IMR-90 (cell line): ENCODE data around the gene PSG7. TPM values are rescaled to one million over a fixed set of nuclear protein-coding genes. Genes with fewer than 3 reads are reported as not detected.
"Not testable (repeated sequence)": the region's sequence is repeated elsewhere in the genome, so short reads cannot be mapped to it uniquely, and the experiment has no call there.

Source experiments
- ATAC-seq: fragments of 200-7000 bp; cut with Tn5 transposase; 2 replicates; pipeline ENCODE4 v1.9.1; 2020; ENCODE audit warnings: low read depth, mild to moderate bottlenecking, moderate library complexity
- BruUV-seq: library from RNA; stranded (reverse); fragments of 400-500 nt; replicated peaks from 2 replicates; lab custom pipeline; 2021; lab: Mats Ljungman, UMichigan
- CTCF ChIA-PET: fragments of 300-600 bp; formaldehyde crosslinking; extraction: SDS; loops from one replicate; lab custom pipeline; 2021; ENCODE audit warnings: antibody characterized with exemption; lab: Yijun Ruan, JAX
- POLR2A ChIA-PET: fragments of 300-600 bp; sonication (Branson Sonifier 250); formaldehyde crosslinking; loops from one replicate; lab custom pipeline; 2022; ENCODE audit warnings: antibody characterized with exemption; ENCODE audit not compliant: unreplicated experiment; lab: Charles Lee
- DNase-seq: peaks from one replicate; pipeline ENCODE4 v3.0.0; 2013
- H2AFZ ChIP-seq: replicated peaks from 2 replicates; pipeline ENCODE3; 2013; ENCODE audit warnings: low read length, mild to moderate bottlenecking; ENCODE audit not compliant: poor library complexity
- H2AK5ac ChIP-seq: 2 replicates; pipeline ENCODE4 v1.6.1; 2013; ENCODE audit warnings: low read depth, low read length, inconsistent platforms
- H2AK9ac ChIP-seq: replicated peaks from 2 replicates; pipeline ENCODE3; 2013; ENCODE audit warnings: mild to moderate bottlenecking, low read depth, low read length, moderate library complexity; ENCODE audit not compliant: poor library complexity
- H2BK120ac ChIP-seq: 2 replicates; pipeline ENCODE4 v1.6.1; 2013; ENCODE audit warnings: low read depth, low read length, inconsistent platforms
- H2BK15ac ChIP-seq: 3 replicates; pipeline ENCODE4 v1.6.1; 2013; ENCODE audit warnings: low read depth, low read length, inconsistent platforms
- H2BK20ac ChIP-seq: 2 replicates; pipeline ENCODE4 v1.6.1; 2013; ENCODE audit warnings: low read depth, mild to moderate bottlenecking, inconsistent platforms, low read length, moderate library complexity
- H2BK5ac ChIP-seq: 2 replicates; pipeline ENCODE4 v1.6.1; 2013; ENCODE audit warnings: mild to moderate bottlenecking, low read depth, low read length, inconsistent platforms; ENCODE audit not compliant: poor library complexity, severe bottlenecking
- H3K14ac ChIP-seq: replicated peaks from 2 replicates; pipeline ENCODE4 v1.6.1; 2013; ENCODE audit warnings: low read depth, low read length, inconsistent platforms
- H3K18ac ChIP-seq: 2 replicates; pipeline ENCODE4 v1.6.1; 2013; ENCODE audit warnings: low read depth, low read length, control low read depth
- H3K23ac ChIP-seq: 2 replicates; pipeline ENCODE4 v1.6.1; 2013; ENCODE audit warnings: low read depth, low read length, inconsistent platforms
- H3K27ac ChIP-seq: 2 replicates; pipeline ENCODE4 v1.5.1; 2013; ENCODE audit warnings: mild to moderate bottlenecking, control low read depth, low read length; ENCODE audit not compliant: insufficient read depth
- H3K27me3 ChIP-seq: 2 replicates; pipeline ENCODE4 v1.6.1; 2013; ENCODE audit warnings: low read length; ENCODE audit not compliant: control insufficient read depth, insufficient read depth
- H3K36me3 ChIP-seq: 2 replicates; pipeline ENCODE4 v1.6.1; 2013; ENCODE audit warnings: low read length, mixed read lengths; ENCODE audit not compliant: control insufficient read depth, insufficient read depth
- H3K4ac ChIP-seq: 2 replicates; pipeline ENCODE4 v1.6.1; 2013; ENCODE audit warnings: low read depth, low read length, inconsistent platforms
- H3K4me1 ChIP-seq: 2 replicates; pipeline ENCODE4 v1.6.1; 2013; ENCODE audit warnings: low read length, mixed read lengths; ENCODE audit not compliant: control insufficient read depth, insufficient read depth
- H3K4me2 ChIP-seq: 2 replicates; pipeline ENCODE4 v1.6.1; 2013; ENCODE audit warnings: low read depth, mild to moderate bottlenecking, control low read depth, low read length, moderate library complexity
- H3K4me3 ChIP-seq: 2 replicates; pipeline ENCODE4 v1.5.1; 2013; ENCODE audit warnings: low read depth, mild to moderate bottlenecking, control low read depth, low read length, moderate library complexity; ENCODE audit not compliant: insufficient read depth
- H3K56ac ChIP-seq: 2 replicates; pipeline ENCODE4 v1.6.1; 2013; ENCODE audit warnings: low read length, inconsistent platforms; ENCODE audit not compliant: insufficient read depth; ENCODE audit errors: extremely low read depth
- H3K79me1 ChIP-seq, 2 experiments: 2 replicates each; pipeline ENCODE4 v1.6.1; 2013; ENCODE audit warnings: low read length in 2 of 2, inconsistent platforms in 1 of 2, low read depth in 1 of 2
- H3K9ac ChIP-seq: 2 replicates; pipeline ENCODE4 v1.6.1; 2013; ENCODE audit warnings: low read depth, low read length, control low read depth
- H3K9me1 ChIP-seq: 2 replicates; pipeline ENCODE4 v1.6.1; 2013; ENCODE audit warnings: low read length, inconsistent platforms; ENCODE audit not compliant: insufficient read depth
- H3K9me3 ChIP-seq: 2 replicates; pipeline ENCODE4 v1.6.1; 2013; ENCODE audit warnings: low read length; ENCODE audit not compliant: control insufficient read depth, insufficient read depth
- H4K20me1 ChIP-seq: 2 replicates; pipeline ENCODE4 v1.6.1; 2013; ENCODE audit warnings: low read length, inconsistent platforms; ENCODE audit not compliant: insufficient read depth
- H4K5ac ChIP-seq: 2 replicates; pipeline ENCODE4 v1.6.1; 2013; ENCODE audit warnings: mild to moderate bottlenecking, low read depth, low read length, control low read depth
- H4K8ac ChIP-seq, 2 experiments: 2 replicates each; pipeline ENCODE4 v1.6.1; 2013; ENCODE audit warnings: low read depth in 2 of 2, low read length in 2 of 2, control low read depth in 1 of 2, inconsistent platforms in 1 of 2
- H4K91ac ChIP-seq: 2 replicates; pipeline ENCODE4 v1.6.1; 2013; ENCODE audit warnings: low read depth, low read length, inconsistent platforms; ENCODE audit not compliant: insufficient read depth
- WGBS, 2 experiments: methylation state at CpG; one replicate each; pipeline versions ENCODE4 v1.1.5 to v1.1.7; 2013; ENCODE audit warnings: missing lambda C conversion rate in 2 of 2; ENCODE audit not compliant: insufficient read length in 1 of 2; ENCODE audit errors: extremely low coverage in 2 of 2; 5-methylcytosine and 5-hydroxymethylcytosine counted together
- dilution Hi-C: fragments of 300-500 bp; cut with HindIII; formaldehyde crosslinking; loops from one replicate; pipeline ENCODE4 v1.14.3; 2018; ENCODE audit warnings: low sequenced_read_pairs; ENCODE audit not compliant: unreplicated experiment
- in situ Hi-C: fragments of 300-500 bp; cut with MboI; formaldehyde crosslinking; loops from 3 replicates; pipeline ENCODE4 v1.14.3; 2019; ENCODE audit warnings: low sequenced_read_pairs, inconsistent platforms, mixed read lengths
- intact Hi-C: fragments of 100-400 bp; cut with micrococcal nuclease; formaldehyde crosslinking; loops from 2 replicates; pipeline ENCODE4 v1.10.0; 2022
- polyA plus RNA-seq, 3 experiments: library from polyadenylated mRNA; depleted of rRNA; stranded (reverse); fragments of >200 nt; gene quantifications; 2 replicates each; pipeline ENCODE4 v1.2.3, GENCODE V29; 2012; ENCODE audit warnings: low replicate concordance in 1 of 3
- total RNA-seq: library from RNA; depleted of rRNA; stranded (reverse); fragments of >200 nt; gene quantifications from 2 replicates; pipeline ENCODE4 v1.2.3, GENCODE V29; 2012
- TF ChIP-seq, protein P1 (sequence below): fragments of 150-350 bp; IDR thresholded peaks from 2 replicates; pipeline ENCODE4 v1.6.1; 2017; ENCODE audit warnings: mild to moderate bottlenecking, antibody characterized with exemption, low read length, low read depth

The PSG7 gene
- total and polyA plus RNA-seq, 2 of the 4 experiments (the other 2 are of a cell fraction): under 0.01 to 0.26 TPM

DNA sequence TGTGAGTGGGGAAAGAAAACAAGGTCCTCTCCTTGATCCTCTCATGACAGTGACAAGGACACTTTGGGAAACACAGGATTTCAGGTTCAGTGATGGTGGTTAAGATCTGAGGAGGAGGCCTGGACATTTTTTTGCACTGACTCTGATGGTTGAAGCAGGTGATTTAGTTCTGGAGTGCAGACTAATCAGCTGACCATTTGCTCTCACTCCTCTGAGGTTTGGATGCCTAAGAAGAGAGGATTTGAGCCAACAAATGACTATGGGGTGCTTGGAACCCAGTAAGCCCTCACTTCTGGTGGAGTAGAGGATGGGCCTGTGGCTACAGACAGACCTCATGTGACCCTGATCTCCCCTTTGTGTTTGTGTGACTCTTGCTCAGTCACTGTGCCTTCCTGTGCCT, 60.4 kb downstream of the PSG7 start:
- H2BK5ac ChIP-seq: peak overlapping the region; percentile 100
- peaks cover 17% of the 10 kb centered on the region for H3K9me1 ChIP-seq
- peak; percentile 80 for DNase-seq
- H3K9ac ChIP-seq: peak overlapping the region; percentile 33; the same call in 1 of the 2 replicates
- peak overlapping the region; percentile 94 for H4K5ac ChIP-seq
- H4K20me1 ChIP-seq, H2AK9ac ChIP-seq, CTCF ChIA-PET, BruUV-seq, in situ Hi-C loops, H3K36me3 ChIP-seq, intact Hi-C loops, dilution Hi-C loops, H3K4me3 ChIP-seq, ATAC-seq, H2AFZ ChIP-seq, H3K4me2 ChIP-seq, H3K27me3 ChIP-seq, H3K9me3 ChIP-seq, H3K79me1 ChIP-seq, POLR2A ChIA-PET: not testable (repeated sequence)
- peak overlapping the region; percentile 100 for H2BK120ac ChIP-seq
- H2BK20ac ChIP-seq: peak overlapping the region; percentile 100
- peaks cover 17% of the 10 kb centered on the region for H3K4me1 ChIP-seq
- H2AK5ac ChIP-seq: peak overlapping the region; percentile 98
- peak overlapping the region; percentile 100 for H3K4ac ChIP-seq
- H3K27ac ChIP-seq: peak overlapping the region; percentile 98
- H3K18ac ChIP-seq: peak overlapping the region; percentile 91
- H3K56ac ChIP-seq: peak overlapping the region; percentile 97
- H4K8ac ChIP-seq: peak overlapping the region; percentile 96 to 100
- peak overlapping the region; percentile 98 for H3K14ac ChIP-seq
- TF ChIP-seq, protein P1, sequence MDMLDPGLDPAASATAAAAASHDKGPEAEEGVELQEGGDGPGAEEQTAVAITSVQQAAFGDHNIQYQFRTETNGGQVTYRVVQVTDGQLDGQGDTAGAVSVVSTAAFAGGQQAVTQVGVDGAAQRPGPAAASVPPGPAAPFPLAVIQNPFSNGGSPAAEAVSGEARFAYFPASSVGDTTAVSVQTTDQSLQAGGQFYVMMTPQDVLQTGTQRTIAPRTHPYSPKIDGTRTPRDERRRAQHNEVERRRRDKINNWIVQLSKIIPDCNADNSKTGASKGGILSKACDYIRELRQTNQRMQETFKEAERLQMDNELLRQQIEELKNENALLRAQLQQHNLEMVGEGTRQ: peak; percentile 46; the same call in 1 of the 2 replicates
- peak overlapping the region; percentile 99 for H4K91ac ChIP-seq
- peak overlapping the region; percentile 100 for H3K23ac ChIP-seq
- peak overlapping the region; percentile 90 for H2BK15ac ChIP-seq

DNA sequence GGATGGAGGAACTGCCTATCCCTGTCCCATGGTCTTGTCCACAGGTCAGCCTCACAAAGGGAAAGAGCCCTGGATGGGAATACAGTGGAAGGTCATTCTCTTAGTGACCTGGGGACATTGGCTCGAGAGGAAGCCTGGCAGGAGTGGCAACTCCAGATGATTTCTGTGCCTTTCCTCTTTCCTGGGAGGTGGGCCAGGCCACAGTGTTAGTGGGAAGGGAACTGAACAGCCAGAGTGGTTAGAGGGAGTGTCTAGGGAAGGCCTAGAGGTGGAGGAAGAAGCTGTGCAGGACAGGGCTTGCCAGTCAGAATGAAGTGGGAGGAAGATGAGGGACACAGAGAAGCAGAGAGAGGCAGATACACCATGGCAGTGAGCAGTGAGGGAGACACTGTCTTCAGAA, 61.1 kb downstream of the PSG7 start:
- dilution Hi-C loops, CTCF ChIA-PET, H2AFZ ChIP-seq, H3K79me1 ChIP-seq, H3K4me3 ChIP-seq, H4K20me1 ChIP-seq, H3K36me3 ChIP-seq, H3K27me3 ChIP-seq, in situ Hi-C loops, POLR2A ChIA-PET, H3K9me3 ChIP-seq, BruUV-seq, H3K4me2 ChIP-seq, ATAC-seq: not testable (repeated sequence)
- Histone ChIP-seq H3K9ac (peak overlapping the region; percentile 77), H3K4me1 (peaks cover 17% of the 10 kb centered on the region), H3K23ac (peak overlapping the region; percentile 100), H2BK5ac (peak overlapping the region; percentile 100), H4K5ac (peak overlapping the region; percentile 94), H3K14ac (peak overlapping the region; percentile 98), H2AK9ac (peak overlapping the region; percentile 11), H2BK15ac (peak overlapping the region; percentile 90), H4K8ac (peak overlapping the region; percentile 96 to 100), H2BK120ac (peak overlapping the region; percentile 100), H2AK5ac (peak overlapping the region; percentile 98), H3K18ac (peak overlapping the region; percentile 91), H3K4ac (peak overlapping the region; percentile 100), H3K9me1 (peaks cover 17% of the 10 kb centered on the region), H2BK20ac (peak overlapping the region; percentile 100), H4K91ac (peak overlapping the region; percentile 99), H3K27ac (peak overlapping the region; percentile 98), H3K56ac (peak overlapping the region; percentile 97)
- 17% methylated on average over 1 of the region's 1 CpG; no CpG with 5 or more reads in 1 of the 2 experiments for WGBS, 2 experiments
- peak; percentile 36 for DNase-seq
- intact Hi-C loops: loop anchor here (1.0 kb wide), 1 partner anchor 25 kb away; no protein-coding TSS in a partner anchor
